T-helper 1 cell treated with Interleukin-12 subunit alpha and Interleukin-12 subunit beta and Interleukin-4 antibody, amounts not matched to agents 30 μg/mL and 1 μg/mL, for 36 hours (primary cell): Measurements from ENCODE around the gene DCTD.
A peak's percentile ranks its signal among the peaks of the same experiment; 100 is the strongest.

ENCODE experiments used
- H3K27ac Mint-ChIP-seq: one replicate; pipeline ENCODE4 v1.8.0; 2021; ENCODE audit warnings: mild to moderate bottlenecking, mixed read lengths
- H3K27me3 Mint-ChIP-seq: one replicate; pipeline ENCODE4 v1.8.0; 2021; ENCODE audit warnings: low read depth, mixed read lengths
- H3K36me3 Mint-ChIP-seq: one replicate; pipeline ENCODE4 v1.8.0; 2021; ENCODE audit warnings: low read depth, mixed read lengths
- H3K4me1 Mint-ChIP-seq: one replicate; pipeline ENCODE4 v1.8.0; 2021; ENCODE audit warnings: low read depth, mixed read lengths
- H3K4me3 Mint-ChIP-seq: one replicate; pipeline ENCODE4 v1.8.0; 2021; ENCODE audit warnings: mild to moderate bottlenecking, moderate library complexity, mixed read lengths
- H3K9me3 Mint-ChIP-seq: one replicate; pipeline ENCODE4 v1.8.0; 2021; ENCODE audit warnings: mixed read lengths

Gene DCTD

GRCh38 chr4:182917182-182918043, at the start of gene DCTD:
Gene DCTD (minus strand): TSS chr4:182917386. CDS start chr4:182915568, 1,818 bp downstream.
- Mint-ChIP-seq H3K27me3 (peaks cover 2% of the 10 kb centered on the region), H3K4me1 (peaks cover 33% of the 10 kb centered on the region)

GRCh38 chr4:182960746-182961145, 43.6 kb upstream of the DCTD start:
- Mint-ChIP-seq H3K4me1 (no peaks in the 10 kb centered on the region), H3K9me3 (peaks cover 4% of the 10 kb centered on the region), H3K4me3 (no peak overlapping the region), H3K27ac (no peak overlapping the region), H3K27me3 (peaks cover 6% of the 10 kb centered on the region), H3K36me3 (no peaks in the 10 kb centered on the region)

More at GRCh38 chr4:182917182-182918043, at the start of gene DCTD:
- Mint-ChIP-seq H3K27ac (peak within 1 kb of the TSS; percentile 91), H3K4me3 (peak within 1 kb of the TSS; percentile 90), H3K9me3 (no peaks in the 10 kb centered on the region), H3K36me3 (peaks cover 7% of the 10 kb centered on the region)

GRCh38 chr4:182960228-182960627, 43.0 kb upstream of the DCTD start:
- Mint-ChIP-seq H3K4me1 (no peaks in the 10 kb centered on the region), H3K27me3 (peaks cover 6% of the 10 kb centered on the region), H3K27ac (no peak overlapping the region), H3K9me3 (peaks cover 4% of the 10 kb centered on the region), H3K36me3 (no peaks in the 10 kb centered on the region), H3K4me3 (no peak overlapping the region)

- H3K36me3 Mint-ChIP-seq = no peaks in the 10 kb centered on the region
- no peak overlapping the region for H3K27ac Mint-ChIP-seq
- no peaks in the 10 kb centered on the region for H3K4me1 Mint-ChIP-seq
- no peak overlapping the region for H3K4me3 Mint-ChIP-seq
- H3K9me3 Mint-ChIP-seq = peaks cover 4% of the 10 kb centered on the region
- H3K27me3 Mint-ChIP-seq = no peaks in the 10 kb centered on the region
These were observed 38.2 kb upstream of the DCTD start for GRCh38 chr4:182955411-182955810.

- Mint-ChIP-seq H3K27ac (no peak overlapping the region), H3K36me3 (no peaks in the 10 kb centered on the region)
These were observed 27.5 kb upstream of the DCTD start for GRCh38 chr4:182944484-182945213.

GRCh38 chr4:182939680-182940079, 22.5 kb upstream of the DCTD start:
- Mint-ChIP-seq H3K27ac (no peak overlapping the region), H3K4me1 (peaks cover 3% of the 10 kb centered on the region), H3K9me3 (no peaks in the 10 kb centered on the region), H3K36me3 (no peaks in the 10 kb centered on the region), H3K27me3 (peaks cover 8% of the 10 kb centered on the region), H3K4me3 (no peak overlapping the region)

More at GRCh38 chr4:182944484-182945213, 27.5 kb upstream of the DCTD start:
- H3K4me3 Mint-ChIP-seq = no peak overlapping the region
- H3K9me3 Mint-ChIP-seq = no peaks in the 10 kb centered on the region
- no peaks in the 10 kb centered on the region for H3K4me1 Mint-ChIP-seq
- no peaks in the 10 kb centered on the region for H3K27me3 Mint-ChIP-seq

- Mint-ChIP-seq H3K36me3 (no peaks in the 10 kb centered on the region), H3K27me3 (peaks cover 19% of the 10 kb centered on the region), H3K4me3 (no peak overlapping the region), H3K27ac (no peak overlapping the region), H3K4me1 (peaks cover 3% of the 10 kb centered on the region), H3K9me3 (no peaks in the 10 kb centered on the region)
These were observed 21.0 kb upstream of the DCTD start for GRCh38 chr4:182938205-182938645.

- Mint-ChIP-seq H3K9me3 (no peaks in the 10 kb centered on the region), H3K36me3 (no peaks in the 10 kb centered on the region), H3K4me3 (no peak overlapping the region), H3K4me1 (peaks cover 3% of the 10 kb centered on the region), H3K27ac (no peak overlapping the region), H3K27me3 (peaks cover 20% of the 10 kb centered on the region)
These were observed 20.4 kb upstream of the DCTD start for GRCh38 chr4:182937268-182938204.

GRCh38 chr4:182932651-182933050, 15.5 kb upstream of the DCTD start:
- Mint-ChIP-seq H3K27ac (no peak overlapping the region), H3K4me3 (no peak overlapping the region), H3K4me1 (no peaks in the 10 kb centered on the region), H3K9me3 (no peaks in the 10 kb centered on the region), H3K27me3 (peaks cover 21% of the 10 kb centered on the region), H3K36me3 (no peaks in the 10 kb centered on the region)

- Mint-ChIP-seq H3K4me1 (no peaks in the 10 kb centered on the region), H3K27ac (no peak overlapping the region), H3K4me3 (no peak overlapping the region), H3K27me3 (peaks cover 20% of the 10 kb centered on the region), H3K9me3 (no peaks in the 10 kb centered on the region), H3K36me3 (no peaks in the 10 kb centered on the region)
These were observed 14.6 kb upstream of the DCTD start for GRCh38 chr4:182931691-182932345.

- no peaks in the 10 kb centered on the region for H3K36me3 Mint-ChIP-seq
- H3K27ac Mint-ChIP-seq = no peak overlapping the region
- H3K4me1 Mint-ChIP-seq = no peaks in the 10 kb centered on the region
- H3K4me3 Mint-ChIP-seq = no peak overlapping the region
- peaks cover 20% of the 10 kb centered on the region for H3K27me3 Mint-ChIP-seq
- no peaks in the 10 kb centered on the region for H3K9me3 Mint-ChIP-seq
These were observed 13.7 kb upstream of the DCTD start for GRCh38 chr4:182930889-182931288.

GRCh38 chr4:182929296-182929695, 12.1 kb upstream of the DCTD start:
- H3K4me3 Mint-ChIP-seq = no peak overlapping the region

GRCh38 chr4:182928061-182928460, 10.9 kb upstream of the DCTD start:
- no peaks in the 10 kb centered on the region for H3K9me3 Mint-ChIP-seq
- H3K27me3 Mint-ChIP-seq = peaks cover 18% of the 10 kb centered on the region
- no peak overlapping the region for H3K4me3 Mint-ChIP-seq
- peaks cover 4% of the 10 kb centered on the region for H3K4me1 Mint-ChIP-seq
- H3K36me3 Mint-ChIP-seq = no peaks in the 10 kb centered on the region
- no peak overlapping the region for H3K27ac Mint-ChIP-seq

More at GRCh38 chr4:182929296-182929695, 12.1 kb upstream of the DCTD start:
- Mint-ChIP-seq H3K9me3 (no peaks in the 10 kb centered on the region), H3K4me1 (peaks cover 4% of the 10 kb centered on the region), H3K36me3 (no peaks in the 10 kb centered on the region), H3K27me3 (peaks cover 26% of the 10 kb centered on the region), H3K27ac (no peak overlapping the region)
